HEK293T (cell line): ENCODE results near the gene RAC3.

Experiments used
- CTCF ChIA-PET: fragments of 350-600 bp; formaldehyde crosslinking; extraction: SDS; loops from one replicate; lab custom pipeline; 2021; ENCODE audit warnings: antibody characterized with exemption, inconsistent platforms; lab: Yijun Ruan, JAX
- POLR2A ChIA-PET: fragments of 350-600 bp; formaldehyde crosslinking; extraction: SDS; loops from one replicate; lab custom pipeline; 2020; ENCODE audit warnings: antibody characterized with exemption, inconsistent platforms; lab: Yijun Ruan, JAX
- DNase-seq: peaks from one replicate; pipeline ENCODE4 v3.0.0; 2012; ENCODE audit warnings: mixed read lengths; ENCODE audit errors: extremely low spot score
- ARNT ChIP-seq: fragments of 450-650 bp; IDR thresholded peaks from 2 replicates; pipeline ENCODE4 v1.6.1; 2017; ENCODE audit warnings: mild to moderate bottlenecking
- BHLHE40 ChIP-seq: fragments of 450-650 bp; IDR thresholded peaks from 2 replicates; pipeline ENCODE4 v1.6.1; 2016; ENCODE audit warnings: mild to moderate bottlenecking, moderate library complexity, borderline replicate concordance
- CTBP1 ChIP-seq: fragments of 450-650 bp; IDR thresholded peaks from 2 replicates; pipeline ENCODE4 v1.6.1; 2016; ENCODE audit warnings: borderline replicate concordance
- ELF4 ChIP-seq: fragments of 450-650 bp; IDR thresholded peaks from 2 replicates; pipeline ENCODE4 v1.6.1; 2017; ENCODE audit warnings: antibody characterized with exemption
- FOXA1 ChIP-seq: fragments of 450-650 bp; IDR thresholded peaks from 2 replicates; pipeline ENCODE4 v1.6.1; 2016; ENCODE audit warnings: mild to moderate bottlenecking
- FOXK2 ChIP-seq: fragments of 450-650 bp; IDR thresholded peaks from 2 replicates; pipeline ENCODE4 v1.6.1; 2016; ENCODE audit warnings: mild to moderate bottlenecking
- FOXM1 ChIP-seq: fragments of 450-650 bp; IDR thresholded peaks from 2 replicates; pipeline ENCODE4 v1.6.1; 2017; ENCODE audit warnings: mild to moderate bottlenecking, borderline replicate concordance
- HDGF ChIP-seq: fragments of 450-650 bp; IDR thresholded peaks from 2 replicates; pipeline ENCODE4 v1.6.1; 2017; ENCODE audit warnings: antibody characterized with exemption, borderline replicate concordance
- L3MBTL2 ChIP-seq: fragments of 450-650 bp; conservative IDR thresholded peaks from 2 replicates; pipeline ENCODE4 v1.6.1; 2016; ENCODE audit warnings: mild to moderate bottlenecking
- LEF1 ChIP-seq: fragments of 450-650 bp; IDR thresholded peaks from 2 replicates; pipeline ENCODE4 v1.6.1; 2017; ENCODE audit warnings: mild to moderate bottlenecking, borderline replicate concordance
- NFRKB ChIP-seq: fragments of 450-650 bp; IDR thresholded peaks from 2 replicates; pipeline ENCODE4 v1.6.1; 2016; ENCODE audit warnings: mild to moderate bottlenecking, moderate library complexity
- SP1 ChIP-seq: fragments of 450-650 bp; IDR thresholded peaks from 2 replicates; pipeline ENCODE4 v1.6.1; 2017
- SUZ12 ChIP-seq: fragments of 450-650 bp; IDR thresholded peaks from 2 replicates; pipeline ENCODE4 v1.6.1; 2016; ENCODE audit warnings: mild to moderate bottlenecking
- TARDBP ChIP-seq: fragments of 450-650 bp; IDR thresholded peaks from 2 replicates; pipeline ENCODE4 v1.6.1; 2016
- ZNF384 ChIP-seq: fragments of 450-650 bp; IDR thresholded peaks from 2 replicates; pipeline ENCODE4 v1.6.1; 2016
- TF ChIP-seq, protein P1 (sequence below): fragments of 450-650 bp; IDR thresholded peaks from 2 replicates; pipeline ENCODE4 v1.6.1; 2016

RAC3 gene

DNA sequence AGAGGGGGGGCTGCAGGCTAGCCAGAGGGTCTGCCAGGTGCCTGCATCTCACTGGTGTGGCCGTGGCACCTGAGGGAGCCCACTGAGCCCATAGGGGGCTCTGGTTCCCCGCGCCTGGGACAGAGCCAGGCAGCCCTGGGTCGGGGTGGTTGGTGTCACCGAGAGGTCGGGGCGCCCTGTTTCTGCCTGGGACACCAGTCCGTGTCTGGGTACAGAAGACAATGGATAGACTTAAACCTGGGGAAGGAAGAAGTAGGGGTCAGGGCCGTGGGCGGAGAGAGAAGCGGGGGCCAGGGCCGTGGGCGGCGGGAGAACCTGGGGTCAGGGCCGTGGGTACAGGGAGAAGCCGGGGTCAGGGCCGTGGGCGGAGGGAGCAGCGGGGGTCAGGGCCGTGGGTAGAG lies 17.1 kb downstream of the RAC3 start:
- CTCF ChIA-PET, result no interaction called here
- TF ChIP-seq FOXA1, result no peak
- POLR2A ChIA-PET, result interaction anchor here (2.4 to 2.7 kb wide), 2 partner anchors 11 to 50 kb away, joined by 7 to 17 read pairs; partner anchors contain the start of genes DCXR and FASN
- no peak for DNase-seq

DNA sequence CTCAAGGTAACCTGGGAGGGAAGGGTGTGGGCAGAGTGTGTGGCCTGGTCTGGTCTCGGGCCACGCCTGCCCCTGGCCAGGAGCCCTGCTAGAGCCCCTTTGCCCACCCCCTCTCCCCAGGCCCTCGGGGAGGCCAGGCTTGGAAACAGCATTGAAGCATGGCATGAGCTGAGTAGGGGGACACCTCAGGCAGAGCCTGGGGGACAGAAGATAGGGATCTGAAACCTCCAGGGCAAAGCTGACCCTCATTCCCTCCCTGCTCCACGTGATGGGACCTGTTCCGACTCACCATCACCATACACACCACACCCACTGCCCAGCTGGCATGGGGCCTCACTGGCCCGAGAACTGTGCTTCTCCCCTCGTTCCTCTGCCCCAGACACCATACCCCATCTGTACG lies 17.6 kb downstream of the RAC3 start:
- POLR2A ChIA-PET, result interaction anchor here (2.4 to 2.7 kb wide), 2 partner anchors 11 to 49 kb away, joined by 7 to 17 read pairs; partner anchors contain the start of genes DCXR and FASN
- DNase-seq, result no peak
- no peak for TF ChIP-seq ZNF384
- CTCF ChIA-PET, result no interaction called here

DNA sequence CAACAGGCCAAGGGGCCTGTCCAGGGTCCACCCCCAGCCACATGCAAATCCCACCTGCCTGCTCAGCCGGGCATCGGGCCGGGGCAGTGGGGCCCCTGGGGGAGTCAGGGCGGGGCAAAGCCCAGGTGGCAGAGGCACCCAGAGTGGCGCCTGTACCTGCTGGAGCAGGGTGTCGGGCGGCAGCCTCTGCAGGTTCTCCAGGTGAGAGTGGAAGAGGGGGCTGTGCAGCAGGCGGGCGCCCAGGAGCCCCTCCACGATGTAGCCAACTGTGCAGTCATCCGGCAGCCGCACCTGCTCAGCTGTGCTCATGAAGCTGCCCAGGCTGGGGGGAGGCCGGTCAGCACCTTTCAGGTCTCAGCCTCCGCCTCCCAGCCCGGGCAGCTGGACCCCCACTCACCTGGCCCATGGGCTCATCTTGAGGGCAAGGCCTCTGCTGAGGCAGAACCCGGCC lies 18.1 kb downstream of the RAC3 start:
- no peak for TF ChIP-seq CTBP1
- TF ChIP-seq FOXA1, result no peak
- no peak for TF ChIP-seq BHLHE40
- TF ChIP-seq FOXM1, result no peak
- TF ChIP-seq, protein P1, sequence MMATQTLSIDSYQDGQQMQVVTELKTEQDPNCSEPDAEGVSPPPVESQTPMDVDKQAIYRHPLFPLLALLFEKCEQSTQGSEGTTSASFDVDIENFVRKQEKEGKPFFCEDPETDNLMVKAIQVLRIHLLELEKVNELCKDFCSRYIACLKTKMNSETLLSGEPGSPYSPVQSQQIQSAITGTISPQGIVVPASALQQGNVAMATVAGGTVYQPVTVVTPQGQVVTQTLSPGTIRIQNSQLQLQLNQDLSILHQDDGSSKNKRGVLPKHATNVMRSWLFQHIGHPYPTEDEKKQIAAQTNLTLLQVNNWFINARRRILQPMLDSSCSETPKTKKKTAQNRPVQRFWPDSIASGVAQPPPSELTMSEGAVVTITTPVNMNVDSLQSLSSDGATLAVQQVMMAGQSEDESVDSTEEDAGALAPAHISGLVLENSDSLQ, result no peak
- ChIA-PET CTCF (interaction anchor here (1.7 kb wide), 1 partner anchor 12 kb away, joined by 5 read pairs; the partner anchor contains the start of gene DCXR), POLR2A (interaction anchor here (1.8 to 2.7 kb wide), 4 partner anchors 9 to 49 kb away, joined by 4 to 17 read pairs (median 11); partner anchors contain the start of genes DCXR, FASN and RAC3)
- no peak for DNase-seq

DNA sequence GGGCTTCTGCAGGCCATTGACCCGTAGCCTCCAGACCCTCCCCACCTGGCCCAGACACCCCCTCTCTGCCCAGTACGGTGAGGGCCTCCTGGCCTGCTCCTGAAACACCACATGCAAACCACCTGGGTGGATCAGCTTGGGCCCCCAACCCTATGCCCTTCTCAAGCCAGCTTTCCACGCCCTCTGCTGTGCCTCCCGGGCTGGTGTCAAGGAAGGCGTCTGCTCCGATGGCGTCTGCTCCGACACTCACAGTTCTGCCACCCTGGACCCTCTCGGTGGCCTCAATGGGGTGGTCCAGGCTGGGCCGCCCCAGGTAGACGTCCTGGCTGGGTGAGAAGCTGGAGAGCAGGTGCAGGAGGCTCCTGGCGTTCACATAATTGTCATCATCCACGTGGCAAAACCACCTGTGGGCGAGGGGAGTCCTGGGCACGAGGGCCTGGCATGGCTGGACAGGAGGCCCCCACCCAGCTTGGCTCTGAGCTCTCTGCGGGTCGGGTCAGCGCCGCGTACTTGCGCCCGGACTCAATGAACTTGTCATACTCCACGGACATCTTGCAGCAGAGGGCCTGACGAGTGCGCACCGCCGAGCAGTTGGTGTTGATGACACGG lies 18.8 kb downstream of the RAC3 start:
- ChIA-PET POLR2A (interaction anchor here (1.8 to 2.7 kb wide), 4 partner anchors 8 to 48 kb away, joined by 4 to 17 read pairs (median 11); partner anchors contain the start of genes DCXR, FASN and RAC3), CTCF (interaction anchor here (0.5 to 1.7 kb wide), 4 partner anchors 10 to 89 kb away, joined by 3 to 5 read pairs (median 3); partner anchors contain the start of gene DCXR)
- TF ChIP-seq HDGF (no peak), ZNF384 (no peak), NFRKB (no peak), FOXM1 (no peak), L3MBTL2 (no peak), LEF1 (no peak), FOXA1 (no peak), FOXK2 (no peak), ARNT (no peak), CTBP1 (no peak), SUZ12 (no peak), BHLHE40 (no peak), SP1 (no peak), TARDBP (no peak)
- TF ChIP-seq, protein P1, result no peak
- DNase-seq, result no peak

DNA sequence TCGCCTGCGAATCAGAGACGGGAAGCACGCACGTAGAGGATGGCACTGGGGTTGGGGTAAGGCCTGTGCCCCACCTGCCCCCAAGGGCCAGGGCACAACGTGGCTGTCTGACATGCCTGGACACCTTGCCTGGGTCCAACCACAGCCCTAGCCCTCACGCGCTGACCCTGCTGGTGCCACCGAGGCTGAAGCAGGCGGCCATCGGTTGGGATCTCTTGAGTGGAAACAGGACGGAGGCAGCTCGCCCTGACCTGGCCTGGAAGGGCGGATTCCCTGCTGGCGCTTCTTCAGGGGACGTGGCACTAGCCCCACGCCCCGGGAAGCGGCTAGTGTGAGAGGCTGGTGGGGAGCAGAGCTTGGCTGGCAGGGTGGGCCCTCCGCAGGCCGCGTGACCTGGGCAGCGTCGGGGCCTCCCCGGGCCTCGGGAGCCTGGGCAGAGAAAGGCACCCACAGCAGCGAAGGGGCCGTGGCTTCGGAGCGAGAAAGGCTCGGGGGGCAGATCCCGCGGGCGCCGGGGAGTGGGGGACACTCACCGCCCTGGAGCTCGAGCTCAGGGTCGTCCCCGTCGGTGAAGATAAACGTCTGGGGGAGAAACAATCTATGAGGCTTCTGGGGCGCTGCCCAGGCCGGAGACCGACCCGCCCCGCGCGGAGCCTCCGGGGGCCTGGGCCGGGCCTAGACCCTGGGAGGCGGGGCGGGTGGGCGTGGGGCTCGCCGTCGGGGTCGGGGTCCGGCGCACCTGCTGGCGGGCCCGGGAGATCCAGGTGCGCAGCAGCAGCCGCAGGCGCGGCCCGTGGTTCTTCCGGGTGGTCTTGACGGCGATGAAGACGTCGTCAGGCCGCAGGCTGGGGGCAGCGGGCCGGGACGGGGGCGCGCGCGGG lies 19.5 kb downstream of the RAC3 start:
- TF ChIP-seq LEF1, result no peak
- no peak for TF ChIP-seq L3MBTL2
- TF ChIP-seq CTBP1, result no peak
- TF ChIP-seq, protein P1, result no peak
- no peak for TF ChIP-seq BHLHE40
- no peak for TF ChIP-seq NFRKB
- TF ChIP-seq FOXK2, result no peak
- TF ChIP-seq ARNT, result no peak
- TF ChIP-seq SP1, result no peak
- no peak for TF ChIP-seq TARDBP
- TF ChIP-seq ZNF384, result no peak
- no peak for TF ChIP-seq SUZ12
- TF ChIP-seq ELF4, result no peak
- TF ChIP-seq FOXM1, result no peak
- TF ChIP-seq FOXA1, result no peak
- no peak for TF ChIP-seq HDGF
- DNase-seq, result no peak
- CTCF ChIA-PET, result interaction anchor here (0.5 to 1.7 kb wide), 3 partner anchors 11 to 16 kb away, joined by 3 to 5 read pairs (median 3); partner anchors contain the start of gene DCXR
- POLR2A ChIA-PET, result interaction anchor here (1.8 to 6.3 kb wide), 5 partner anchors 8 to 48 kb away, joined by 4 to 46 read pairs (median 15); partner anchors contain the start of genes DCXR, DUS1L, FASN and RAC3
